DND-41 (cell line): ENCODE measurements around the gene OR1F1.

ENCODE experiments used
- EZH2 ChIP-seq: IDR thresholded peaks from 3 replicates; pipeline ENCODE4 v1.6.1; 2012; ENCODE audit warnings: borderline replicate concordance, low read depth, mild to moderate bottlenecking, moderate library complexity, low read length, inconsistent platforms; ENCODE audit not compliant: severe bottlenecking
- TF ChIP-seq, protein P1 (sequence below): IDR thresholded peaks from 2 replicates; pipeline ENCODE4 v1.5.1; 2012; ENCODE audit warnings: borderline replicate concordance, low read length, moderate library complexity, mild to moderate bottlenecking; ENCODE audit not compliant: poor library complexity, severe bottlenecking; ENCODE audit errors: extremely low read depth

DNA sequence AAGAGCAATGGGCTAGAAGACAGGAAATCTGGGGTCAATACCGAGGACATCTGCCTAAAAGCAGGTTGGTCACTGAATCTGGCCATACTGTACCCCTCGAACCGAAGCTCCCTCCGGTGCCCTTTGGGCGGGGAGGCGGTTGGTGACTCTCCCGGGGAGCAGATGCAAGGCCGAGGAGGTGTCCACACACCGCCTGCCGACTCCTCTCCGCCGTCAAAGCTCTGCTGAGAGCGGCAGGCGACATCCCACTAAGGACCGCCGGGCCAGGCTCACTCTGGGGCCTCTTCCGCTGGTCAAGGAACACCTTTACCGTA, 46.5 kb downstream of the OR1F1 start:
- TF ChIP-seq, protein P1, sequence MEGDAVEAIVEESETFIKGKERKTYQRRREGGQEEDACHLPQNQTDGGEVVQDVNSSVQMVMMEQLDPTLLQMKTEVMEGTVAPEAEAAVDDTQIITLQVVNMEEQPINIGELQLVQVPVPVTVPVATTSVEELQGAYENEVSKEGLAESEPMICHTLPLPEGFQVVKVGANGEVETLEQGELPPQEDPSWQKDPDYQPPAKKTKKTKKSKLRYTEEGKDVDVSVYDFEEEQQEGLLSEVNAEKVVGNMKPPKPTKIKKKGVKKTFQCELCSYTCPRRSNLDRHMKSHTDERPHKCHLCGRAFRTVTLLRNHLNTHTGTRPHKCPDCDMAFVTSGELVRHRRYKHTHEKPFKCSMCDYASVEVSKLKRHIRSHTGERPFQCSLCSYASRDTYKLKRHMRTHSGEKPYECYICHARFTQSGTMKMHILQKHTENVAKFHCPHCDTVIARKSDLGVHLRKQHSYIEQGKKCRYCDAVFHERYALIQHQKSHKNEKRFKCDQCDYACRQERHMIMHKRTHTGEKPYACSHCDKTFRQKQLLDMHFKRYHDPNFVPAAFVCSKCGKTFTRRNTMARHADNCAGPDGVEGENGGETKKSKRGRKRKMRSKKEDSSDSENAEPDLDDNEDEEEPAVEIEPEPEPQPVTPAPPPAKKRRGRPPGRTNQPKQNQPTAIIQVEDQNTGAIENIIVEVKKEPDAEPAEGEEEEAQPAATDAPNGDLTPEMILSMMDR: no peak
- no peak for TF ChIP-seq EZH2
